Measurements from ENCODE around the gene SPRYD3. TPM values are rescaled to one million over a fixed set of nuclear protein-coding genes. Genes with fewer than 3 reads are reported as not detected.

SPRYD3 gene
- total RNA-seq, 3 donors from 2014 or later: 31.8 to 45.8 (median 36.3) TPM

DNA sequence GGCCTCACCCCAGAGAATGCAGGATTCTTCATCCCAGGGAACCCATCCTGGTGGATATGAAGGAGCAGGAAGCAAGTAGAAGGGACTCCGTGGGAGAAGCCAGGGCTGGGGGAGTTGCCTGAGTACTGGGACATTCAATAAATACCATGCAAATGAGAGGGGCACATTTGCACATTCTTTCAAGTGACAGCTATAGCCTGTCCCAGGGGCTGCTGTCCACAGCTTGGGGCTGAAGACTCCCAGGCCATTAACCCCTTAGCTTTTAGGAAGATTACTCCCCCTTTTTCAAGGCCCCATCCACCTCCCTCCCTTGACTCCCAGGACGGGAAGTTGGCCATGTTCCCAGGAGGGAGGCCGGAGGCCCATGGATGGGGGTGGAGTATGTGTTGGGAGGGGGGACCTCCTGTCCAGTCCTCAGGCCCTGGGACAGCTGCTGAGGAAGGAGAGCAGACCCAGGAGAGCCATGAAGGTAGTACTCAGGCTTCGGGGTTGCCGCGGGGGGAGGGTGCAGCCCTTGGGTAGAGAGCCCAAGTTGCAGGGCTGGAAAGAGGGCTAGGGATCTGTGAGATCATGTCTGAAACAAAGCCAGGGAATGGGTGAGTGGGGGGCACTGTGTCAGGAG, 30.3 kb downstream of the SPRYD3 start:
- intact Hi-C loops (cut with DNase I; ENCODE audit: low total_unique reads): no loop called here
- Histone ChIP-seq H3K27me3 (no peaks in the 10 kb centered on the region), H3K27ac (peak overlapping the region; percentile 97 to 99), H3K4me1 (peaks cover 13 to 60% of the 10 kb centered on the region in 2 donors), H3K4me3 (peak overlapping the region; percentile 68 to 80 (median 78)), H3K9me3 (no peaks in the 10 kb centered on the region), H3K36me3 (no peaks in the 10 kb centered on the region)
- TF ChIP-seq POLR2A (IDR thresholded peaks at IDR 0.05) (no peak), POLR2AphosphoS5 (IDR thresholded peaks at IDR 0.05) (peak in 1 of 3 donors; percentile 47), CTCF (IDR thresholded peaks at IDR 0.05) (no peak)
- DNase-seq (ENCODE audit: low spot score in 2 of 2): peak in 1 of 2 donors; percentile 39

- peak; percentile 82 to 83 for DNase-seq (ENCODE audit: low spot score in 2 of 2)
- Histone ChIP-seq H3K36me3 (no peaks in the 10 kb centered on the region), H3K27ac (peak overlapping the region; percentile 97 to 99), H3K4me1 (peaks cover 6 to 57% of the 10 kb centered on the region in 2 donors), H3K27me3 (no peaks in the 10 kb centered on the region), H3K9me3 (no peaks in the 10 kb centered on the region), H3K4me3 (peak overlapping the region; percentile 68 to 80 (median 78))
- intact Hi-C loops (cut with DNase I; ENCODE audit: low total_unique reads): no loop called here
- TF ChIP-seq CTCF (IDR thresholded peaks at IDR 0.05): peak in 1 of 3 donors; percentile 13
- peak in 2 of 3 donors; percentile 24 to 45 for TF ChIP-seq POLR2AphosphoS5 (IDR thresholded peaks at IDR 0.05)
- no peak for TF ChIP-seq POLR2A (IDR thresholded peaks at IDR 0.05)
Measured at GRCh38 chr12:53048033-53048779, 31.0 kb downstream of the SPRYD3 start.

- Histone ChIP-seq H3K27ac (peak overlapping the region; percentile 97 to 99), H3K27me3 (no peaks in the 10 kb centered on the region), H3K36me3 (no peaks in the 10 kb centered on the region), H3K4me1 (peaks cover 0 to 50% of the 10 kb centered on the region in 2 donors), H3K9me3 (no peaks in the 10 kb centered on the region), H3K4me3 (peak overlapping the region; percentile 68 to 80 (median 78))
- DNase-seq (ENCODE audit: low spot score in 2 of 2): peak; percentile 76 to 80
- intact Hi-C loops (cut with DNase I; ENCODE audit: low total_unique reads): no loop called here
- TF ChIP-seq CTCF (IDR thresholded peaks at IDR 0.05) (peak in 1 of 3 donors; percentile 35), POLR2AphosphoS5 (IDR thresholded peaks at IDR 0.05) (peak; percentile 9 to 66 (median 42)), POLR2A (IDR thresholded peaks at IDR 0.05) (no peak)
Measured at GRCh38 chr12:53047221-53048032, 31.8 kb downstream of the SPRYD3 start.

DNA sequence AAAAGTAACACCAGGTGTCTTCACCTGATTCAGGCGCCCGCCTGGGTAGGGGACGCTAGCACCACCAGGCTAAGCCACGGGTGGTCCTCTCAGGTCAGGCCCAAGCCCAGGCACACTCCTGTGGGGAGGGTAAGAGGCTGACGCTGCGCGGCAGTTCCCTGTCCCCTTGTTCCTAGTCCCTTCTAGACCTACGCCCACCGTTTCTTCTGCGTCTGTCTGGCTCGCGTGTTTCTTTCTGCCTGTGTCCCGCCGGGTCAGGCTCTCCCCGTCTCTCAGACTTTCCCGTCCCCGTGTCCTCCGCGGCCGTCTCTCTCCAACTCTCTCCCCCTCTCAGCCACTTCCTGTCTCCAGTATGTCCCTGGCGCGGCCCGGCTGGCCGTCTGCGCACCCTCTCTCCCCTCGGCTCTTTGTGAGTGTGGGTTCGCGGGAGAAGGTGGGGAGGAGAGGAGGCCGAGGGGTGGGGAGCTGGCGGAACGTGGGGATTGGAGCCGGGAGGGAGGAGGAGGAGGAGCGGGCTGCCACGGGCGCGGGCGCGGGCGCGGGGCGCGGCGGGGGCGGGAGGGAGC, 32.5 kb downstream of the SPRYD3 start:
- H3K36me3 ChIP-seq: no peaks in the 10 kb centered on the region
- peak overlapping the region; percentile 97 to 99 for H3K27ac ChIP-seq
- peak; percentile 91 to 93 for DNase-seq (ENCODE audit: low spot score in 2 of 2)
- no peaks in the 10 kb centered on the region for H3K9me3 ChIP-seq
- intact Hi-C loops (cut with DNase I; ENCODE audit: low total_unique reads): no loop called here
- peak overlapping the region; percentile 68 to 80 (median 70) for H3K4me3 ChIP-seq
- peak; percentile 98 to 99 (median 98) for TF ChIP-seq POLR2AphosphoS5 (IDR thresholded peaks at IDR 0.05)
- TF ChIP-seq CTCF (IDR thresholded peaks at IDR 0.05): no peak
- peak; percentile 98 for TF ChIP-seq POLR2A (IDR thresholded peaks at IDR 0.05)
- no peaks in the 10 kb centered on the region for H3K27me3 ChIP-seq
- peaks cover 0 to 43% of the 10 kb centered on the region in 2 donors for H3K4me1 ChIP-seq
